ENCODE results near the gene SYAP1. TPM values are rescaled to one million over a fixed set of nuclear protein-coding genes. Genes with fewer than 3 reads are reported as not detected.
A peak's percentile ranks its signal among the peaks of the same experiment; 100 is the strongest.

The SYAP1 gene

GRCh38 chrX:16807976-16808542 is 88.6 kb downstream of the SYAP1 start:
- Histone ChIP-seq H3K56ac (ENCODE audit: low read length) (no peak overlapping the region), H2AK5ac (ENCODE audit: low read length) (no peak overlapping the region), H3K18ac (ENCODE audit: low read length) (no peak overlapping the region), H4K8ac (ENCODE audit: low read depth, low read length) (no peak overlapping the region), H3K9ac (ENCODE audit: low read length) (no peak overlapping the region), H4K5ac (ENCODE audit: low read length) (no peak overlapping the region), H3K79me1 (ENCODE audit: low read length) (no peaks in the 10 kb centered on the region), H2BK5ac (ENCODE audit: low read length) (no peak overlapping the region), H2BK120ac (ENCODE audit: low read depth, low read length) (no peak overlapping the region), H3K4ac (ENCODE audit: low read depth, low read length) (no peak overlapping the region), H3K79me2 (ENCODE audit: control insufficient read depth, insufficient read depth, low read length) (peaks cover 4% of the 10 kb centered on the region), H3K4me2 (ENCODE audit: low read length) (no peak overlapping the region), H3K27me3 (ENCODE audit: insufficient read depth, low read length, poor library complexity) (no peaks in the 10 kb centered on the region), H3K4me3 (ENCODE audit: low read length) (no peak overlapping the region), H2BK15ac (replicated peaks; ENCODE audit: low read depth) (no peak overlapping the region), H3K27ac (ENCODE audit: low read depth, low read length) (no peak overlapping the region), H3K4me1 (ENCODE audit: control insufficient read depth, low read depth, low read length) (no peaks in the 10 kb centered on the region), H3K36me3 (ENCODE audit: control insufficient read depth, insufficient read depth, low read length) (no peaks in the 10 kb centered on the region), H3K23ac (ENCODE audit: low read length) (no peak overlapping the region)
- no CpG with 5 or more reads among the region's 4 CpGs for WGBS (ENCODE audit: extremely low coverage, insufficient coverage, low lambda C conversion rate)
- DNase-seq, result peak; percentile 26

- Histone ChIP-seq H3K9ac (ENCODE audit: low read length) (no peak overlapping the region), H3K79me1 (ENCODE audit: low read length) (no peaks in the 10 kb centered on the region), H3K18ac (ENCODE audit: low read length) (no peak overlapping the region), H3K4me1 (ENCODE audit: control insufficient read depth, low read depth, low read length) (no peaks in the 10 kb centered on the region), H2BK120ac (ENCODE audit: low read depth, low read length) (no peak overlapping the region), H3K4ac (ENCODE audit: low read depth, low read length) (no peak overlapping the region), H3K4me3 (ENCODE audit: low read length) (no peak overlapping the region), H3K23ac (ENCODE audit: low read length) (no peak overlapping the region), H3K27me3 (ENCODE audit: insufficient read depth, low read length, poor library complexity) (no peaks in the 10 kb centered on the region), H4K8ac (ENCODE audit: low read depth, low read length) (no peak overlapping the region), H3K79me2 (ENCODE audit: control insufficient read depth, insufficient read depth, low read length) (no peaks in the 10 kb centered on the region), H4K5ac (ENCODE audit: low read length) (no peak overlapping the region), H3K56ac (ENCODE audit: low read length) (no peak overlapping the region), H2BK5ac (ENCODE audit: low read length) (no peak overlapping the region), H2BK15ac (replicated peaks; ENCODE audit: low read depth) (no peak overlapping the region), H2AK5ac (ENCODE audit: low read length) (no peak overlapping the region), H3K36me3 (ENCODE audit: control insufficient read depth, insufficient read depth, low read length) (no peaks in the 10 kb centered on the region), H3K4me2 (ENCODE audit: low read length) (no peak overlapping the region), H3K27ac (ENCODE audit: low read depth, low read length) (no peak overlapping the region)
- DNase-seq, result no peak
- WGBS (ENCODE audit: extremely low coverage, insufficient coverage, low lambda C conversion rate), result no CpG with 5 or more reads among the region's 1 CpG
Measured at GRCh38 chrX:16814597-16814996, 95.2 kb downstream of the SYAP1 start.

Small RNAs within 50 kb of the gene (small RNA-seq; reads per million reads assigned to genes)
- gene RNU7-56P (ENCODE audit: insufficient read depth), result not detected
- not detected for gene RPL12P49 (ENCODE audit: insufficient read depth)
